Measurements from ENCODE around the gene PLD3.
A peak's percentile ranks its signal among the peaks of the same experiment; 100 is the strongest.
"Not testable (repeated sequence)": the region's sequence is repeated elsewhere in the genome, so short reads cannot be mapped to it uniquely, and the experiment has no call there.

PLD3 gene

GRCh38 chr19:40321076-40321475 is 27.4 kb upstream of the PLD3 start:
- ATAC-seq (replicated peaks) (no peak), DNase-seq (no peak)
- Mint-ChIP-seq H3K9me3 (no peaks in the 10 kb centered on the region), H3K27me3 (no peaks in the 10 kb centered on the region), H3K4me1 (no peaks in the 10 kb centered on the region), H3K4me3 (no peak overlapping the region), H3K36me3 (peaks cover 43 to 71% of the 10 kb centered on the region in 2 donors), H3K27ac (no peak overlapping the region)

GRCh38 chr19:40321566-40322270 is 26.8 kb upstream of the PLD3 start:
- H3K27me3 Mint-ChIP-seq = no peaks in the 10 kb centered on the region
- no peak overlapping the region for H3K27ac Mint-ChIP-seq
- H3K4me1 Mint-ChIP-seq = no peaks in the 10 kb centered on the region
- DNase-seq (no peak), ATAC-seq (replicated peaks) (no peak)
- H3K36me3 Mint-ChIP-seq = peaks cover 48 to 73% of the 10 kb centered on the region in 2 donors
- H3K9me3 Mint-ChIP-seq = no peaks in the 10 kb centered on the region
- no peak overlapping the region for H3K4me3 Mint-ChIP-seq

GRCh38 chr19:40322271-40322610 is 26.3 kb upstream of the PLD3 start:
- Mint-ChIP-seq H3K4me3 (no peak overlapping the region), H3K4me1 (no peaks in the 10 kb centered on the region), H3K27me3 (no peaks in the 10 kb centered on the region), H3K9me3 (no peaks in the 10 kb centered on the region), H3K27ac (no peak overlapping the region), H3K36me3 (peaks cover 47 to 72% of the 10 kb centered on the region in 2 donors)
- no peak for ATAC-seq (replicated peaks)
- no peak for DNase-seq

GRCh38 chr19:40322951-40323615 is 25.4 kb upstream of the PLD3 start:
- Mint-ChIP-seq H3K9me3 (no peaks in the 10 kb centered on the region), H3K36me3 (peaks cover 52 to 74% of the 10 kb centered on the region in 2 donors), H3K27me3 (no peaks in the 10 kb centered on the region), H3K4me3 (no peak overlapping the region), H3K4me1 (no peaks in the 10 kb centered on the region), H3K27ac (peak overlapping the region; percentile 6)
- ATAC-seq (replicated peaks) (no peak), DNase-seq (no peak)

GRCh38 chr19:40323705-40324104 is 24.8 kb upstream of the PLD3 start:
- Mint-ChIP-seq H3K27me3 (no peaks in the 10 kb centered on the region), H3K9me3 (no peaks in the 10 kb centered on the region), H3K4me3 (no peak overlapping the region), H3K27ac (peak overlapping the region; percentile 6), H3K36me3 (peaks cover 54 to 78% of the 10 kb centered on the region in 2 donors), H3K4me1 (no peaks in the 10 kb centered on the region)
- DNase-seq = no peak
- ATAC-seq (replicated peaks) = no peak

- H3K4me1 Mint-ChIP-seq = no peaks in the 10 kb centered on the region
- no peak overlapping the region for H3K4me3 Mint-ChIP-seq
- peaks cover 47 to 83% of the 10 kb centered on the region in 2 donors for H3K36me3 Mint-ChIP-seq
- DNase-seq = no peak
- H3K9me3 Mint-ChIP-seq = no peaks in the 10 kb centered on the region
- H3K27me3 Mint-ChIP-seq = no peaks in the 10 kb centered on the region
- no peak overlapping the region for H3K27ac Mint-ChIP-seq
- no peak for ATAC-seq (replicated peaks)
Measured at GRCh38 chr19:40326201-40326600, 22.3 kb upstream of the PLD3 start.

- no peaks in the 10 kb centered on the region for H3K27me3 Mint-ChIP-seq
Measured at GRCh38 chr19:40331052-40331451, 17.4 kb upstream of the PLD3 start.

GRCh38 chr19:40332669-40333068 is 15.8 kb upstream of the PLD3 start:
- H3K27me3 Mint-ChIP-seq = no peaks in the 10 kb centered on the region
- ATAC-seq (replicated peaks) = no peak
- no peak overlapping the region for H3K27ac Mint-ChIP-seq
- H3K4me1 Mint-ChIP-seq = peaks cover 0 to 5% of the 10 kb centered on the region in 2 donors
- H3K36me3 Mint-ChIP-seq = peaks cover 43 to 64% of the 10 kb centered on the region in 2 donors
- H3K9me3 Mint-ChIP-seq = no peaks in the 10 kb centered on the region
- no peak overlapping the region for H3K4me3 Mint-ChIP-seq
- no peak for DNase-seq

More at GRCh38 chr19:40331052-40331451, 17.4 kb upstream of the PLD3 start:
- ATAC-seq (replicated peaks) (no peak), DNase-seq (no peak)
- Mint-ChIP-seq H3K27ac (no peak overlapping the region), H3K36me3 (peaks cover 47 to 73% of the 10 kb centered on the region in 2 donors), H3K9me3 (no peaks in the 10 kb centered on the region), H3K4me1 (peaks cover 0 to 5% of the 10 kb centered on the region in 2 donors), H3K4me3 (no peak overlapping the region)

GRCh38 chr19:40333083-40333482 is 15.4 kb upstream of the PLD3 start:
- DNase-seq; H3K27ac Mint-ChIP-seq; H3K27me3 Mint-ChIP-seq; H3K4me3 Mint-ChIP-seq; H3K9me3 Mint-ChIP-seq; ATAC-seq (replicated peaks); H3K4me1 Mint-ChIP-seq: not testable (repeated sequence)
- peaks cover 41 to 60% of the 10 kb centered on the region in 2 donors for H3K36me3 Mint-ChIP-seq

- H3K4me1 Mint-ChIP-seq = peaks cover 9 to 18% of the 10 kb centered on the region in 2 donors
- no peak overlapping the region for H3K27ac Mint-ChIP-seq
- no peak overlapping the region for H3K4me3 Mint-ChIP-seq
- DNase-seq = no peak
- H3K36me3 Mint-ChIP-seq = peaks cover 31 to 54% of the 10 kb centered on the region in 2 donors
- no peaks in the 10 kb centered on the region for H3K9me3 Mint-ChIP-seq
- no peaks in the 10 kb centered on the region for H3K27me3 Mint-ChIP-seq
- no peak for ATAC-seq (replicated peaks)
Measured at GRCh38 chr19:40335101-40335500, 13.4 kb upstream of the PLD3 start.

GRCh38 chr19:40335855-40336600 is 12.5 kb upstream of the PLD3 start:
- Mint-ChIP-seq H3K4me3 (no peak overlapping the region), H3K4me1 (peaks cover 9 to 18% of the 10 kb centered on the region in 2 donors), H3K9me3 (no peaks in the 10 kb centered on the region), H3K36me3 (peaks cover 32 to 49% of the 10 kb centered on the region in 2 donors), H3K27ac (no peak overlapping the region), H3K27me3 (no peaks in the 10 kb centered on the region)
- ATAC-seq (replicated peaks) = no peak
- DNase-seq = no peak

- H3K27me3 Mint-ChIP-seq = no peaks in the 10 kb centered on the region
- H3K27ac Mint-ChIP-seq = no peak overlapping the region
- H3K36me3 Mint-ChIP-seq = peaks cover 33 to 47% of the 10 kb centered on the region in 2 donors
Measured at GRCh38 chr19:40336601-40336900, 11.9 kb upstream of the PLD3 start.

GRCh38 chr19:40337107-40337506 is 11.4 kb upstream of the PLD3 start:
- Mint-ChIP-seq H3K27ac (no peak overlapping the region), H3K9me3 (no peaks in the 10 kb centered on the region), H3K36me3 (peaks cover 32 to 47% of the 10 kb centered on the region in 2 donors), H3K4me1 (peaks cover 9 to 18% of the 10 kb centered on the region in 2 donors), H3K4me3 (no peak overlapping the region), H3K27me3 (no peaks in the 10 kb centered on the region)
- ATAC-seq (replicated peaks) = no peak
- DNase-seq = no peak

More at GRCh38 chr19:40336601-40336900, 11.9 kb upstream of the PLD3 start:
- ATAC-seq (replicated peaks) (no peak), DNase-seq (no peak)
- H3K4me1 Mint-ChIP-seq = peaks cover 9 to 18% of the 10 kb centered on the region in 2 donors
- H3K9me3 Mint-ChIP-seq = no peaks in the 10 kb centered on the region
- H3K4me3 Mint-ChIP-seq = no peak overlapping the region

GRCh38 chr19:40337594-40337993 is 10.9 kb upstream of the PLD3 start:
- no peak overlapping the region for H3K4me3 Mint-ChIP-seq
- no peaks in the 10 kb centered on the region for H3K27me3 Mint-ChIP-seq
- peaks cover 9 to 18% of the 10 kb centered on the region in 2 donors for H3K4me1 Mint-ChIP-seq
- ATAC-seq (replicated peaks) (no peak), DNase-seq (no peak)
- no peak overlapping the region for H3K27ac Mint-ChIP-seq
- no peaks in the 10 kb centered on the region for H3K9me3 Mint-ChIP-seq
- peaks cover 28 to 48% of the 10 kb centered on the region in 2 donors for H3K36me3 Mint-ChIP-seq
